ENCODE results near the gene MTFR2. TPM values are rescaled to one million over a fixed set of nuclear protein-coding genes. Genes with fewer than 3 reads are reported as not detected.
A peak's percentile ranks its signal among the peaks of the same experiment; 100 is the strongest.

The MTFR2 gene
- total and polyA plus RNA-seq, 2 of the 13 experiments (the other 11 are each of a cell fraction or from before 2014, with no cell fraction given): 6.7 to 10.7 TPM

DNA sequence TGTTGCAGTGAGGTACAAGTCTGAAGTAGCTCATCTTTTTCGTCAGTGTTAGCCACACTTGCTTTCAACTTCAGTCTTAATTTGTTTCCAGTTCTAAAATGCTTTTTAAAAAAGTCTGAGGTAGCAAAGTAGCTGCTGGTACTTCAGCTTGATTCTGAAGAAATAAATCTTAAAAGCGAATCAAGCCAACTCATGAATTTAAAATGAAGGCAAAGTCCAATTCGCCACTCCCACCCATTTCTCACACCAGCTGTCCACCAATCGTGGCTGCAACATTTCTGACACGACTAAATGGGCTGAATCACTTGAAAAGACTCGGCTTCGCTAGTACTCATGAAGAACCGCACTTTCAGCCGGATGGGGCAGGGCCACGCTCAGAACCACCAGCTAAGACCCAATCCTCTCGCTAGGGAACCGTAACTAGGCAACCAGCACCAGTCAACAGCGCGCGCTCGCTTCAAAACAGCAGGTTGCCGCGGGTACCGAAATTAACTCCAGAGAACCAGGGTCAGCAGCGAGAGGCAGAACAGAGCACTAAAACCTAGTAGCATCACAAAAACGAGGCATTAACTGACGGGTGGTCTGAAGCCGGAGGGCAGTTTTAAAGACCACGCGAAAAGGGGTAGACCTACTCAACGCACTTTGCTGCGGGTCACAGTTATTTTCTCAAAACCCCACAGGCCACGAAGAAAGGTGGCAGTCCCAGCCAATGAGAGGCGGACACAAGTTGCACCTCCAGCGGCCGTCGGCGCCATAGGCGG lies 38.6 kb upstream of the MTFR2 start (continued):
- TF ChIP-seq, protein P1, sequence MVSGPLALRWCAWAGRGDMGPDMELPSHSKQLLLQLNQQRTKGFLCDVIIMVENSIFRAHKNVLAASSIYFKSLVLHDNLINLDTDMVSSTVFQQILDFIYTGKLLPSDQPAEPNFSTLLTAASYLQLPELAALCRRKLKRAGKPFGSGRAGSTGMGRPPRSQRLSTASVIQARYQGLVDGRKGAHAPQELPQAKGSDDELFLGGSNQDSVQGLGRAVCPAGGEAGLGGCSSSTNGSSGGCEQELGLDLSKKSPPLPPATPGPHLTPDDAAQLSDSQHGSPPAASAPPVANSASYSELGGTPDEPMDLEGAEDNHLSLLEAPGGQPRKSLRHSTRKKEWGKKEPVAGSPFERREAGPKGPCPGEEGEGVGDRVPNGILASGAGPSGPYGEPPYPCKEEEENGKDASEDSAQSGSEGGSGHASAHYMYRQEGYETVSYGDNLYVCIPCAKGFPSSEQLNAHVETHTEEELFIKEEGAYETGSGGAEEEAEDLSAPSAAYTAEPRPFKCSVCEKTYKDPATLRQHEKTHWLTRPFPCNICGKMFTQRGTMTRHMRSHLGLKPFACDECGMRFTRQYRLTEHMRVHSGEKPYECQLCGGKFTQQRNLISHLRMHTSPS (CRISPR knock-in tag; IDR thresholded peaks at IDR 0.05; ENCODE audit: low read depth): no peak
- TF ChIP-seq, protein P2, sequence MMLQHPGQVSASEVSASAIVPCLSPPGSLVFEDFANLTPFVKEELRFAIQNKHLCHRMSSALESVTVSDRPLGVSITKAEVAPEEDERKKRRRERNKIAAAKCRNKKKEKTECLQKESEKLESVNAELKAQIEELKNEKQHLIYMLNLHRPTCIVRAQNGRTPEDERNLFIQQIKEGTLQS (CRISPR knock-in tag; IDR thresholded peaks at IDR 0.05): no peak
- TF ChIP-seq ZNF468 (CRISPR knock-in tag; IDR thresholded peaks at IDR 0.05) (no peak), HHEX (CRISPR knock-in tag; IDR thresholded peaks at IDR 0.05) (no peak), ZNF839 (CRISPR knock-in tag; IDR thresholded peaks at IDR 0.05; ENCODE audit: borderline replicate concordance) (no peak), SRSF1 (optimal IDR thresholded peaks at IDR 0.05; ENCODE audit: low read depth, low read length) (no peak), ZSCAN9 (CRISPR knock-in tag; IDR thresholded peaks at IDR 0.05; ENCODE audit: borderline replicate concordance) (no peak), ZNF773 (CRISPR knock-in tag; IDR thresholded peaks at IDR 0.05; ENCODE audit: borderline replicate concordance) (no peak), ZNF501 (CRISPR knock-in tag; IDR thresholded peaks at IDR 0.05) (no peak), GPN1 (CRISPR knock-in tag; IDR thresholded peaks at IDR 0.05; ENCODE audit: borderline replicate concordance) (no peak), KLF12 (CRISPR knock-in tag; IDR thresholded peaks at IDR 0.05; ENCODE audit: borderline replicate concordance) (no peak), PITX1 (CRISPR knock-in tag; IDR thresholded peaks at IDR 0.05) (no peak), ZNF552 (CRISPR knock-in tag; IDR thresholded peaks at IDR 0.05; ENCODE audit: borderline replicate concordance) (peak; percentile 56; the same call in 1 of the 2 replicates), HMG20A (CRISPR knock-in tag; IDR thresholded peaks at IDR 0.05; ENCODE audit: borderline replicate concordance) (no peak)
- TF ChIP-seq, protein P3, sequence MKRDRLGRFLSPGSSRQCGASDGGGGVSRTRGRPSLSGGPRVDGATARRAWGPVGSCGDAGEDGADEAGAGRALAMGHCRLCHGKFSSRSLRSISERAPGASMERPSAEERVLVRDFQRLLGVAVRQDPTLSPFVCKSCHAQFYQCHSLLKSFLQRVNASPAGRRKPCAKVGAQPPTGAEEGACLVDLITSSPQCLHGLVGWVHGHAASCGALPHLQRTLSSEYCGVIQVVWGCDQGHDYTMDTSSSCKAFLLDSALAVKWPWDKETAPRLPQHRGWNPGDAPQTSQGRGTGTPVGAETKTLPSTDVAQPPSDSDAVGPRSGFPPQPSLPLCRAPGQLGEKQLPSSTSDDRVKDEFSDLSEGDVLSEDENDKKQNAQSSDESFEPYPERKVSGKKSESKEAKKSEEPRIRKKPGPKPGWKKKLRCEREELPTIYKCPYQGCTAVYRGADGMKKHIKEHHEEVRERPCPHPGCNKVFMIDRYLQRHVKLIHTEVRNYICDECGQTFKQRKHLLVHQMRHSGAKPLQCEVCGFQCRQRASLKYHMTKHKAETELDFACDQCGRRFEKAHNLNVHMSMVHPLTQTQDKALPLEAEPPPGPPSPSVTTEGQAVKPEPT (CRISPR knock-in tag; IDR thresholded peaks at IDR 0.05; ENCODE audit: low read depth): no peak; the same call in 1 of the 2 replicates
- TF ChIP-seq, protein P4, sequence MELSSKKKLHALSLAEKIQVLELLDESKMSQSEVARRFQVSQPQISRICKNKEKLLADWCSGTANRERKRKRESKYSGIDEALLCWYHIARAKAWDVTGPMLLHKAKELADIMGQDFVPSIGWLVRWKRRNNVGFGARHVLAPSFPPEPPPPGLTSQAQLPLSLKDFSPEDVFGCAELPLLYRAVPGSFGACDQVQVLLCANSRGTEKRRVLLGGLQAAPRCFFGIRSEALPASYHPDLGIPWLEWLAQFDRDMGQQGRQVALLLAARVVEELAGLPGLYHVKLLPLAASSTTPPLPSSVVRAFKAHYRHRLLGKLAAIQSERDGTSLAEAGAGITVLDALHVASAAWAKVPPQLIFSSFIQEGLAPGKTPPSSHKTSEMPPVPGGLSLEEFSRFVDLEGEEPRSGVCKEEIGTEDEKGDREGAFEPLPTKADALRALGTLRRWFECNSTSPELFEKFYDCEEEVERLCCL (CRISPR knock-in tag; IDR thresholded peaks at IDR 0.05; ENCODE audit: borderline replicate concordance): no peak; the same call in 1 of the 2 replicates
- TF ChIP-seq, protein P5, sequence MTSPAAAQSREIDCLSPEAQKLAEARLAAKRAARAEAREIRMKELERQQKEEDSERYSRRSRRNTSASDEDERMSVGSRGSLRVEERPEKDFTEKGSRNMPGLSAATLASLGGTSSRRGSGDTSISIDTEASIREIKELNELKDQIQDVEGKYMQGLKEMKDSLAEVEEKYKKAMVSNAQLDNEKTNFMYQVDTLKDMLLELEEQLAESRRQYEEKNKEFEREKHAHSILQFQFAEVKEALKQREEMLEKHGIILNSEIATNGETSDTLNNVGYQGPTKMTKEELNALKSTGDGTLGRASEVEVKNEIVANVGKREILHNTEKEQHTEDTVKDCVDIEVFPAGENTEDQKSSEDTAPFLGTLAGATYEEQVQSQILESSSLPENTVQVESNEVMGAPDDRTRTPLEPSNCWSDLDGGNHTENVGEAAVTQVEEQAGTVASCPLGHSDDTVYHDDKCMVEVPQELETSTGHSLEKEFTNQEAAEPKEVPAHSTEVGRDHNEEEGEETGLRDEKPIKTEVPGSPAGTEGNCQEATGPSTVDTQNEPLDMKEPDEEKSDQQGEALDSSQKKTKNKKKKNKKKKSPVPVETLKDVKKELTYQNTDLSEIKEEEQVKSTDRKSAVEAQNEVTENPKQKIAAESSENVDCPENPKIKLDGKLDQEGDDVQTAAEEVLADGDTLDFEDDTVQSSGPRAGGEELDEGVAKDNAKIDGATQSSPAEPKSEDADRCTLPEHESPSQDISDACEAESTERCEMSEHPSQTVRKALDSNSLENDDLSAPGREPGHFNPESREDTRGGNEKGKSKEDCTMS (CRISPR knock-in tag; conservative IDR thresholded peaks at IDR 0.05): no peak; the same call in 1 of the 2 replicates
- TF ChIP-seq, protein P6, sequence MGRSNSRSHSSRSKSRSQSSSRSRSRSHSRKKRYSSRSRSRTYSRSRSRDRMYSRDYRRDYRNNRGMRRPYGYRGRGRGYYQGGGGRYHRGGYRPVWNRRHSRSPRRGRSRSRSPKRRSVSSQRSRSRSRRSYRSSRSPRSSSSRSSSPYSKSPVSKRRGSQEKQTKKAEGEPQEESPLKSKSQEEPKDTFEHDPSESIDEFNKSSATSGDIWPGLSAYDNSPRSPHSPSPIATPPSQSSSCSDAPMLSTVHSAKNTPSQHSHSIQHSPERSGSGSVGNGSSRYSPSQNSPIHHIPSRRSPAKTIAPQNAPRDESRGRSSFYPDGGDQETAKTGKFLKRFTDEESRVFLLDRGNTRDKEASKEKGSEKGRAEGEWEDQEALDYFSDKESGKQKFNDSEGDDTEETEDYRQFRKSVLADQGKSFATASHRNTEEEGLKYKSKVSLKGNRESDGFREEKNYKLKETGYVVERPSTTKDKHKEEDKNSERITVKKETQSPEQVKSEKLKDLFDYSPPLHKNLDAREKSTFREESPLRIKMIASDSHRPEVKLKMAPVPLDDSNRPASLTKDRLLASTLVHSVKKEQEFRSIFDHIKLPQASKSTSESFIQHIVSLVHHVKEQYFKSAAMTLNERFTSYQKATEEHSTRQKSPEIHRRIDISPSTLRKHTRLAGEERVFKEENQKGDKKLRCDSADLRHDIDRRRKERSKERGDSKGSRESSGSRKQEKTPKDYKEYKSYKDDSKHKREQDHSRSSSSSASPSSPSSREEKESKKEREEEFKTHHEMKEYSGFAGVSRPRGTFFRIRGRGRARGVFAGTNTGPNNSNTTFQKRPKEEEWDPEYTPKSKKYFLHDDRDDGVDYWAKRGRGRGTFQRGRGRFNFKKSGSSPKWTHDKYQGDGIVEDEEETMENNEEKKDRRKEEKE (IDR thresholded peaks at IDR 0.05): no peak

Data from HepG2 (cell line).